GM21723 (cell line): ENCODE data around the gene APOLD1.
"Not testable (repeated sequence)": the region's sequence is repeated elsewhere in the genome, so short reads cannot be mapped to it uniquely, and the experiment has no call there.

ENCODE experiments used
- ATAC-seq: cut with Tn5 transposase; IDR thresholded peaks from one replicate; pipeline ENCODE4 v1.9.1; 2021; ENCODE audit warnings: mild to moderate bottlenecking, moderate library complexity; ENCODE audit not compliant: unreplicated experiment

Gene APOLD1

GRCh38 chr12:12807517-12807903 is 22.1 kb downstream of the APOLD1 start:
- ATAC-seq, result not testable (repeated sequence)

- ATAC-seq, result peak; percentile 67
Measured at GRCh38 chr12:12807970-12808702, 22.7 kb downstream of the APOLD1 start.

- no peak for ATAC-seq
Measured at GRCh38 chr12:12810553-12811021, 25.1 kb downstream of the APOLD1 start.

GRCh38 chr12:12811343-12811742 is 25.9 kb downstream of the APOLD1 start:
- no peak for ATAC-seq

GRCh38 chr12:12812174-12812573 is 26.7 kb downstream of the APOLD1 start:
- ATAC-seq, result no peak

GRCh38 chr12:12812618-12813119 is 27.2 kb downstream of the APOLD1 start:
- ATAC-seq, result no peak

GRCh38 chr12:12813120-12814101 is 28.0 kb downstream of the APOLD1 start, which contains the start of gene DDX47:
DDX47 (plus strand) TSS chr12:12813346; CDS start chr12:12813368, 22 bp downstream.
- ATAC-seq, result peak; percentile 78

GRCh38 chr12:12817616-12818015 is 32.2 kb downstream of the APOLD1 start:
- no peak for ATAC-seq

GRCh38 chr12:12818701-12819100 is 33.2 kb downstream of the APOLD1 start:
- ATAC-seq, result no peak

GRCh38 chr12:12819221-12819620 is 33.8 kb downstream of the APOLD1 start:
- ATAC-seq, result no peak

GRCh38 chr12:12819752-12820311 is 34.4 kb downstream of the APOLD1 start:
- ATAC-seq, result no peak

- ATAC-seq, result not testable (repeated sequence)
Measured at GRCh38 chr12:12820376-12820775, 34.9 kb downstream of the APOLD1 start.

- ATAC-seq, result peak; percentile 67
Measured at GRCh38 chr12:12821975-12822374, 36.5 kb downstream of the APOLD1 start.

- ATAC-seq, result no peak
Measured at GRCh38 chr12:12822886-12823285, 37.4 kb downstream of the APOLD1 start.

- ATAC-seq, result no peak
Measured at GRCh38 chr12:12823300-12823699, 37.8 kb downstream of the APOLD1 start.

GRCh38 chr12:12823811-12824210 is 38.4 kb downstream of the APOLD1 start:
- ATAC-seq, result no peak

GRCh38 chr12:12835378-12836146 is 50.1 kb downstream of the APOLD1 start:
- no peak for ATAC-seq

- peak; percentile 4 for ATAC-seq
Measured at GRCh38 chr12:12836571-12836970, 51.1 kb downstream of the APOLD1 start.

- peak; percentile 45 for ATAC-seq
Measured at GRCh38 chr12:12837025-12837812, 51.8 kb downstream of the APOLD1 start.

- no peak for ATAC-seq
Measured at GRCh38 chr12:12837813-12838153, 52.3 kb downstream of the APOLD1 start.
